ENCODE results near the gene SLC26A4. TPM values are rescaled to one million over a fixed set of nuclear protein-coding genes. Genes with fewer than 3 reads are reported as not detected.

Gene SLC26A4
- total and polyA plus RNA-seq, 10 of the 15 experiments (the other 5 are each of a cell fraction or from before 2014, with no cell fraction given): 0.01 to 0.18 (median 0.08) TPM; not detected in 5

DNA sequence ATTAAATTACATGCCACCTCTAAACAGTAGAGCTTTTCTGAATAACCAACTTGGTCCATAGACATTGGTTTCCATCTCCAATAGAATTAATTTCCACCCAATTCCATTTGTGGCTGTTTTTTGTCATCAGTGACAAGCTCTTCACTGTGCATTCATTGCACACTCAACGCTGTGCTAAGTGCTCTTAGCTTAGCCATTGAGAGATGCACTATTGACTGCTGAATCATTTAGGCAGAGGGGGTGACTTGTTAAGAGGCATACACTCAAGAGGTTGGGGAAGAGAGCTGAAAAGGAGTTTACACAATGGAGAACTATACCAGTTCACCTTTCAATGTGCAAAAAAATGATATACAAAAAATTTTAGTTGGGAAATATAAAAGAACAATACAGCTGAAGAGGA lies 51.4 kb downstream of the SLC26A4 start:
- ChIA-PET CTCF (interaction anchor here (0.6 to 1.5 kb wide), 2 partner anchors 94 to 167 kb away, joined by 3 to 5 read pairs; no protein-coding TSS in a partner anchor), SMC1A (ENCODE audit: uncharacterized antibody, unreplicated experiment) (interaction anchor here (0.9 to 1.1 kb wide), 2 partner anchors 9 to 11 kb away, joined by 3 to 4 read pairs; no protein-coding TSS in a partner anchor), POLR2A (interaction anchor here (0.6 kb wide), 2 partner anchors 125 to 342 kb away, joined by 3 to 4 read pairs; no protein-coding TSS in a partner anchor), RAD21 (ENCODE audit: unreplicated experiment) (no interaction called here)
- Histone ChIP-seq H3K4me3 (no peak overlapping the region), H3K27me3 (replicated peaks in 1 of 2; ENCODE audit: control insufficient read depth in 2 of 2, insufficient read depth in 2 of 2, low read length in 1 of 2) (no peaks in the 10 kb centered on the region), H4K20me1 (ENCODE audit: control insufficient read depth, insufficient read depth) (no peaks in the 10 kb centered on the region), H3K27ac (ENCODE audit: control insufficient read depth, insufficient read depth) (no peak overlapping the region), H3K9me3 (replicated peaks; ENCODE audit: control insufficient read depth, insufficient read depth, low read length) (no peaks in the 10 kb centered on the region), H3K4me2 (ENCODE audit: control insufficient read depth, insufficient read depth) (no peak overlapping the region), H3K79me2 (ENCODE audit: control insufficient read depth, insufficient read depth, low read length) (no peaks in the 10 kb centered on the region), H2AFZ (ENCODE audit: control insufficient read depth, low read depth, low read length) (no peak overlapping the region), H3K36me3 (ENCODE audit: control insufficient read depth in 2 of 2, insufficient read depth in 2 of 2, low read length in 1 of 2) (no peaks in the 10 kb centered on the region), H3K4me1 (ENCODE audit: control insufficient read depth, insufficient read depth, low read length) (no peaks in the 10 kb centered on the region), H3K9ac (ENCODE audit: control insufficient read depth, insufficient read depth, low read length) (no peak overlapping the region)
- no TSS peak for BruUV-seq (replicated peaks)
- DNase-seq (ENCODE audit: low read depth, low spot score): no peak
- 85% methylated on average over 1 of the region's 1 CpG for WGBS (ENCODE audit: insufficient coverage, insufficient replicate concordance, low lambda C conversion rate, missing lambda C conversion rate)
- intact Hi-C loops (cut with micrococcal nuclease; ENCODE audit: unreplicated experiment) (no loop called here), in situ Hi-C loops (cut with MboI) (no loop called here)
- FAIRE-seq: no peak
- no peak for ATAC-seq
- TF ChIP-seq ZNF592 (IDR thresholded peaks at IDR 0.05): no peak
- TF ChIP-seq GABPA (IDR thresholded peaks at IDR 0.05; ENCODE audit: low read depth): no peak
- TF ChIP-seq, protein P1, sequence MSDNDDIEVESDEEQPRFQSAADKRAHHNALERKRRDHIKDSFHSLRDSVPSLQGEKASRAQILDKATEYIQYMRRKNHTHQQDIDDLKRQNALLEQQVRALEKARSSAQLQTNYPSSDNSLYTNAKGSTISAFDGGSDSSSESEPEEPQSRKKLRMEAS (IDR thresholded peaks at IDR 0.05; ENCODE audit: low read depth, low read length): no peak
- TF ChIP-seq, protein P2, sequence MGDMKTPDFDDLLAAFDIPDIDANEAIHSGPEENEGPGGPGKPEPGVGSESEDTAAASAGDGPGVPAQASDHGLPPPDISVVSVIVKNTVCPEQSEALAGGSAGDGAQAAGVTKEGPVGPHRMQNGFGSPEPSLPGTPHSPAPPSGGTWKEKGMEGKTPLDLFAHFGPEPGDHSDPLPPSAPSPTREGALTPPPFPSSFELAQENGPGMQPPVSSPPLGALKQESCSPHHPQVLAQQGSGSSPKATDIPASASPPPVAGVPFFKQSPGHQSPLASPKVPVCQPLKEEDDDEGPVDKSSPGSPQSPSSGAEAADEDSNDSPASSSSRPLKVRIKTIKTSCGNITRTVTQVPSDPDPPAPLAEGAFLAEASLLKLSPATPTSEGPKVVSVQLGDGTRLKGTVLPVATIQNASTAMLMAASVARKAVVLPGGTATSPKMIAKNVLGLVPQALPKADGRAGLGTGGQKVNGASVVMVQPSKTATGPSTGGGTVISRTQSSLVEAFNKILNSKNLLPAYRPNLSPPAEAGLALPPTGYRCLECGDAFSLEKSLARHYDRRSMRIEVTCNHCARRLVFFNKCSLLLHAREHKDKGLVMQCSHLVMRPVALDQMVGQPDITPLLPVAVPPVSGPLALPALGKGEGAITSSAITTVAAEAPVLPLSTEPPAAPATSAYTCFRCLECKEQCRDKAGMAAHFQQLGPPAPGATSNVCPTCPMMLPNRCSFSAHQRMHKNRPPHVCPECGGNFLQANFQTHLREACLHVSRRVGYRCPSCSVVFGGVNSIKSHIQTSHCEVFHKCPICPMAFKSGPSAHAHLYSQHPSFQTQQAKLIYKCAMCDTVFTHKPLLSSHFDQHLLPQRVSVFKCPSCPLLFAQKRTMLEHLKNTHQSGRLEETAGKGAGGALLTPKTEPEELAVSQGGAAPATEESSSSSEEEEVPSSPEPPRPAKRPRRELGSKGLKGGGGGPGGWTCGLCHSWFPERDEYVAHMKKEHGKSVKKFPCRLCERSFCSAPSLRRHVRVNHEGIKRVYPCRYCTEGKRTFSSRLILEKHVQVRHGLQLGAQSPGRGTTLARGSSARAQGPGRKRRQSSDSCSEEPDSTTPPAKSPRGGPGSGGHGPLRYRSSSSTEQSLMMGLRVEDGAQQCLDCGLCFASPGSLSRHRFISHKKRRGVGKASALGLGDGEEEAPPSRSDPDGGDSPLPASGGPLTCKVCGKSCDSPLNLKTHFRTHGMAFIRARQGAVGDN (IDR thresholded peaks at IDR 0.05): no peak
- TF ChIP-seq USF1 (IDR thresholded peaks at IDR 0.05; ENCODE audit: borderline replicate concordance, extremely low read length, insufficient read depth, low read depth, low read length): no peak
- no peak for TF ChIP-seq ATF7 (IDR thresholded peaks at IDR 0.05; ENCODE audit: low read depth)
- no peak for TF ChIP-seq RB1 (IDR thresholded peaks at IDR 0.05; ENCODE audit: borderline replicate concordance)
- TF ChIP-seq EP300 (IDR thresholded peaks at IDR 0.05; ENCODE audit: borderline replicate concordance in 1 of 2, control insufficient read depth in 1 of 2, low read depth in 2 of 2, low read length in 2 of 2): no peak
- no peak for TF ChIP-seq SREBF1 (IDR thresholded peaks at IDR 0.05; ENCODE audit: low read length)
- no peak for TF ChIP-seq SIN3A (IDR thresholded peaks at IDR 0.05; ENCODE audit: low read depth, low read length)
- TF ChIP-seq, protein P3, sequence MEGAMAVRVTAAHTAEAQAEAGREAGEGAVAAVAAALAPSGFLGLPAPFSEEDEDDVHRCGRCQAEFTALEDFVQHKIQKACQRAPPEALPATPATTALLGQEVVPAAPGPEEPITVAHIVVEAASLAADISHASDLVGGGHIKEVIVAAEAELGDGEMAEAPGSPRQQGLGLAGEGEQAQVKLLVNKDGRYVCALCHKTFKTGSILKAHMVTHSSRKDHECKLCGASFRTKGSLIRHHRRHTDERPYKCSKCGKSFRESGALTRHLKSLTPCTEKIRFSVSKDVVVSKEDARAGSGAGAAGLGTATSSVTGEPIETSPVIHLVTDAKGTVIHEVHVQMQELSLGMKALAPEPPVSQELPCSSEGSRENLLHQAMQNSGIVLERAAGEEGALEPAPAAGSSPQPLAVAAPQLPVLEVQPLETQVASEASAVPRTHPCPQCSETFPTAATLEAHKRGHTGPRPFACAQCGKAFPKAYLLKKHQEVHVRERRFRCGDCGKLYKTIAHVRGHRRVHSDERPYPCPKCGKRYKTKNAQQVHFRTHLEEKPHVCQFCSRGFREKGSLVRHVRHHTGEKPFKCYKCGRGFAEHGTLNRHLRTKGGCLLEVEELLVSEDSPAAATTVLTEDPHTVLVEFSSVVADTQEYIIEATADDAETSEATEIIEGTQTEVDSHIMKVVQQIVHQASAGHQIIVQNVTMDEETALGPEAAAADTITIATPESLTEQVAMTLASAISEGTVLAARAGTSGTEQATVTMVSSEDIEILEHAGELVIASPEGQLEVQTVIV (IDR thresholded peaks at IDR 0.05; ENCODE audit: borderline replicate concordance, partially characterized antibody): no peak
